GM12872 (cell line): ENCODE results near the gene MAD1L1.

Experiments
- CTCF ChIP-seq: IDR thresholded peaks from 3 replicates; pipeline ENCODE4 v1.5.1; 2011; ENCODE audit warnings: low read depth, mild to moderate bottlenecking, low read length, moderate library complexity; ENCODE audit not compliant: insufficient read depth

The MAD1L1 gene

GRCh38 chr7:2059964-2060700, 172.6 kb downstream of the MAD1L1 start:
- TF ChIP-seq CTCF = no peak

- TF ChIP-seq CTCF = no peak
Measured at GRCh38 chr7:2055956-2056355, 176.8 kb downstream of the MAD1L1 start.

GRCh38 chr7:2054927-2055326, 177.8 kb downstream of the MAD1L1 start:
- no peak for TF ChIP-seq CTCF

GRCh38 chr7:2053395-2053794, 179.3 kb downstream of the MAD1L1 start:
- TF ChIP-seq CTCF = no peak

GRCh38 chr7:2052657-2053048, 180.1 kb downstream of the MAD1L1 start:
- TF ChIP-seq CTCF = no peak

- no peak for TF ChIP-seq CTCF
Measured at GRCh38 chr7:2051707-2052656, 180.8 kb downstream of the MAD1L1 start.

- TF ChIP-seq CTCF = no peak
Measured at GRCh38 chr7:2050511-2050866, 182.3 kb downstream of the MAD1L1 start.
